SKM-1 (cell line): ENCODE data around the gene PKN1.
"Not testable (repeated sequence)": the region's sequence is repeated elsewhere in the genome, so short reads cannot be mapped to it uniquely, and the experiment has no call there.

Experiments
- DNase-seq: peaks from one replicate; lab custom pipeline; 2025; ENCODE audit not compliant: unreplicated experiment; lab: John Stamatoyannopoulos, UW

Gene PKN1

DNA sequence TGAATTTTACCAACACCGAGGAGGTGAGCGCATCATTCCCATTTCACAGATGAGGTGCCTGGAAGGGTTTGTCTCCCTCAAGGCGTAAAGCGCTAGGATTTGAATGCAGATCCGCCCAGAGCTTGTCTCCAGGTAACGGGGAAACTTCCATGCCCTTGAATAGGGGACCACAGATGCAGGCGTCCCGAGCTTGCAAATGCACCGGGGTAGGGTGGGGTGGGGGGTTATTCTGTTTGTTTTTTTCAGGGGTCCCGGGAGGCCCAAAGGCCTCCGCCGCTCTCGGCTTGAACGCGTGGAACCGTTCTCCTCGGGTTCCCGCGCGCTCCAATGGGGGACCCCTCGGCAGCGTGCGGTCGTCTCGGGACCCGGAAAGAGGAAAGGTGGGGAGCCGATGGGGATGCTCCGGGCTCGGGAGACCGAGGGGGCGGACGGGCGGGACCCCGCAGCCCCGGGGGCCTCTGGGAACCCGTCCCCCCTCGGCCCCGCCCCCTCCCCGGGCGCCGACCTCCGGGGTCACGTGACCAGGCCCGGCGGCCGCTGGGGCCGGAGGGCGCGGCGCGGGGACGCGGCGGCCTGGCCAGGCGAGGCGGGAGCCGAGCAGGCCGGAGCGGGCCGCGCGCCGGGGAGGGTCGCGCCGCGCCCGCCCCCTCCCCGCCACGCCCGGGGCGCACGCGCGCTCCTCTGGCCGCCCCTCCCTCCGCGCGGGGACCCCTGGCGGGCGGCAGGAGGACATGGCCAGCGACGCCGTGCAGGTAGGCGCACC lies at the start of gene PKN1:
Gene PKN1, plus strand, starts transcription at position 516 of the 763 bp plus-strand sequence. Its CDS starts 216 bp downstream, at position 732.
- DNase-seq = peak; percentile 17

GRCh38 chr19:14383661-14384555 lies 49.2 kb upstream of the PKN1 start:
- DNase-seq = peak; percentile 84

GRCh38 chr19:14385492-14385891 lies 47.6 kb upstream of the PKN1 start:
- DNase-seq = no peak

DNA sequence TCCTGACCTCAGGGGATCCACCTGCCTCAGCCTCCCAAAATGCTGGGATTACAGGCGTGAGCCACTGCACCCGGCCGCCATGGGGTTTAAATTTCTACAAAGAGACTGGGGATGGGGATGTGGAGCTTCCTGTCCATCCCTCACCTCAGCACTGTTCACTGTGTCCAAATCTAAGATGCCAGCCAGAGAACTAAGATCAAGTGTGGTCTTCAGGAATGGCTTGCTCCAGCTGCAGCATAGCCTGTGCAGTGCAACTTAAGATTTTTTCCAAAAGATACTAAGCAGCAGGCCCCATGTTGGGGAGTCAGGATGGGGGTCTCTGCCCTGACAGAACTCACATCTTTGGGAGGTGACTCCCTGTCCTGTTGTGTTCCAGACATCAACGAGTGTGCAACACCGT lies 42.6 kb upstream of the PKN1 start:
- no peak for DNase-seq

GRCh38 chr19:14391156-14391821 lies 41.8 kb upstream of the PKN1 start:
- DNase-seq = no peak

DNA sequence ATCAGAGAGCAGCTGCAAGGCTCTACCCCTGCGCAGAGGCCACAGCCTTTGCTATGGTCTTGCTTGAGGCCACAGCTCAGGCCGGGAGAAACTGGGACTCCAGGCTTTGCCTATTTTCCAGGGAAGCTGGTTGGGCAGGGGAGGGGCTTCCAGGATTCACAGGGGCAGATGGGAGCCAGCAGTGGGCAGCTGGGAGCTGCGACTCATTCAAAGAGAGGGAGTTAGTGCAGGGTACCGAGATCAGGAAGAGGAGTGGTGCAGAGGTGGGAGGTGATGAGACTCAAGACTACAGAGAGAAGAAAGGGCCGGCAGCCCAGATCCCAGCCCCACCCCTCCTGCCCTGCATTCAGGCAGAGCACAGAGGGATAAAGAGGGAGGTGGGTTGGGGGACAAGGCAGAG lies 39.8 kb upstream of the PKN1 start:
- DNase-seq = no peak

- DNase-seq = no peak
These were observed 38.9 kb upstream of the PKN1 start for GRCh38 chr19:14394167-14394566.

GRCh38 chr19:14395262-14395661 lies 37.8 kb upstream of the PKN1 start:
- DNase-seq = no peak

- DNase-seq = no peak
These were observed 37.3 kb upstream of the PKN1 start for GRCh38 chr19:14395710-14396336.

DNA sequence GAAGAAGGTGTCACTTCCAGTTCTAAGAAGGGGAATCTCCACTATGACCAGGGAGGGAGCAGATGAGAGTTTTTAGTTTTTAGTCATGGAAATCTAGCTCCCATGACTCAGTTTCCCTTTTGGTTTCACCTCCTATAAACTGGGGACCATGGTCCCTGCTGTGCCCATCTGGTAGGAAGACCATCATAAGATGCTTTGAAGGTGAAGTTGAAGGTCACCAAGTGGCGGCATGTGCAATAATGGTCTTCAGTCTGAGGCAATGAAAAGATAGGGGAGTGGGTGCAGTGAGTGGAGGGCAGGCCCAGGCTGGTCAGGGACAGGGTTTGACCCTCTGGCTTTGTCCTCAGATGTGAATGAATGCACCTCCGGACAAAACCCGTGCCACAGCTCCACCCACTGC lies 36.4 kb upstream of the PKN1 start:
- not testable (repeated sequence) for DNase-seq

- not testable (repeated sequence) for DNase-seq
These were observed 35.9 kb upstream of the PKN1 start for GRCh38 chr19:14397168-14397567.

DNA sequence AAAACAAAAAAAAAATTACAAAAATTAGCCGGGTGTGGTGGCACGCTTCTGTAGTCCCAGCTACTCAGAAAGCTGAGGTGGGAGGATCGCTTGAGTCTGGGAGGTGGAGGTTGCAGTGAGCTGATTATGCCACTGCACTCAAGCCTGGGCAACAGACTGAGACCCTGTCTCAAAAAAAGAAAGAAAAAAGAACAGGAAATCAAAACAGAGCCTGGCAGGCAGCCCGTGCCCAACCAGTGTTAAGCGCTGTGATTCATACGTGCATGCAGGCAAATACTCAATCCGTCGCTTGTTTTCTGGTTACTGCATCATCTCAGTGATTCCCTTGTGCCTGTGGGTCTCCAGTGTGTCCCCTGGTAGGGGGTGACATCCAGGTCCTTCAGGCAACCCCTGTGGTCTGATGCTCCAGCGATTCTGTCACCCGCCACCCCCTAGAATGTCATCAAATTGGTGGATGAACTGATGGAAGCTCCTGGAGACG lies 32.1 kb upstream of the PKN1 start:
- DNase-seq = no peak

DNA sequence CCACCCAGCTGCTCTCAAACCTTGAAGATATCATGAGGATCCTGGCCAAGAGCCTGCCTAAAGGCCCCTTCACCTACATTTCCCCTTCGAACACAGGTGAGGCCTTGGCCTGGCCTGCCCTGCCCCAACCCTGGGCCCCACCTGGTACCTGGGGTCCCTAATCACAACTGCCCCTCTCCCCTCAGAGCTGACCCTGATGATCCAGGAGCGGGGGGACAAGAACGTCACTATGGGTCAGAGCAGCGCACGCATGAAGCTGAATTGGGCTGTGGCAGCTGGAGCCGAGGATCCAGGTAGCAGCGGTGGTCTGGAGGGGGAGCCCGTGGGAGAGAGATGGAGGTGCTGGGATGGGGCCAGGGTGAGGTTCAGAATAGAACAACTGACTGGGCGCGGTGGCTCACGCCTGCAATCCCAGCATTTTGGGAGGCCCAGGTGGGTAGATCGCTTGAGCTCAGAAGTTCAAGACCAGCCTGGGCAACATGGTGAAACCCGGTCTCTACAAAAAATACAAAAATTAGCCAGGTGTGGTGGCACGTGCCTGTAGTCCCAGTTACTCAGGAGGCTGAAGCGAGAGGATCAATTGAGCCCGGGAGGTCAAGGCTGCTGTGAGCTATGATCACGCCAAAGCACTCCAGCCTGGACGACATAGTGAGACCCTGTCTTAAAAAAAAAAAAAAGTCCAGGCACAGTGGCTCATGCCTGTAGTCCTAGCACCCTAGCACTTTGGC lies 31.5 kb upstream of the PKN1 start:
- no peak for DNase-seq

DNA sequence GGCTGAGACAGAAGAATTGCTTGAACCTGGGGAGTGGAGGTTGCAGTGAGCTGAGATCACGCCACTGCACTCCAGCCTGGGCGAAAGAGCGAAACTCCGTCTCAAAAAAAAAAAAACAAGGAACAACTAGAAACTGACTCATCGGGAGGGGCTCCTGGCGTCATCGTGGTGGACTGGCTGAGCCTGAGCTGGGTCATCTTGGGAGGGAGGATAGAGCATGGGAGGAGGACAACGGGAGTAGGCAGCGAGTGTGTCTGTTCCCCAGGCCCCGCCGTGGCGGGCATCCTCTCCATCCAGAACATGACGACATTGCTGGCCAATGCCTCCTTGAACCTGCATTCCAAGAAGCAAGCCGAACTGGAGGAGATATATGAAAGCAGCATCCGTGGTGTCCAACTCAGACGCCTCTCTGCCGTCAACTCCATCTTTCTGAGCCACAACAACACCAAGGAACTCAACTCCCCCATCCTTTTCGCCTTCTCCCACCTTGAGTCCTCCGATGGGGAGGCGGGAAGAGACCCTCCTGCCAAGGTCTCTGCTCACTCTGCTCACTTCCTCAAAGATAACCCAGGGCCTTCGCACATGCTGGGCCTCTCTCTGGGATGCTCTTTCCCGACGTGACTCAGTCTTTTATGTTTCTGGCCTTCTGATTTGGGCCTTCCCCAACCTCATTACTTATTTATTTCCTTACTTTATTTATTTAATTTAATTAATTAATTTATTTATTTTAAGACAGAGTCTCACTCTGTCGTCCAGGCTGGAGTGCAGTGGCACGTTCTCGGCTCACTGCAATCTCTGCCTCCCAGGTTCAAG lies 30.6 kb upstream of the PKN1 start:
- DNase-seq = no peak

DNA sequence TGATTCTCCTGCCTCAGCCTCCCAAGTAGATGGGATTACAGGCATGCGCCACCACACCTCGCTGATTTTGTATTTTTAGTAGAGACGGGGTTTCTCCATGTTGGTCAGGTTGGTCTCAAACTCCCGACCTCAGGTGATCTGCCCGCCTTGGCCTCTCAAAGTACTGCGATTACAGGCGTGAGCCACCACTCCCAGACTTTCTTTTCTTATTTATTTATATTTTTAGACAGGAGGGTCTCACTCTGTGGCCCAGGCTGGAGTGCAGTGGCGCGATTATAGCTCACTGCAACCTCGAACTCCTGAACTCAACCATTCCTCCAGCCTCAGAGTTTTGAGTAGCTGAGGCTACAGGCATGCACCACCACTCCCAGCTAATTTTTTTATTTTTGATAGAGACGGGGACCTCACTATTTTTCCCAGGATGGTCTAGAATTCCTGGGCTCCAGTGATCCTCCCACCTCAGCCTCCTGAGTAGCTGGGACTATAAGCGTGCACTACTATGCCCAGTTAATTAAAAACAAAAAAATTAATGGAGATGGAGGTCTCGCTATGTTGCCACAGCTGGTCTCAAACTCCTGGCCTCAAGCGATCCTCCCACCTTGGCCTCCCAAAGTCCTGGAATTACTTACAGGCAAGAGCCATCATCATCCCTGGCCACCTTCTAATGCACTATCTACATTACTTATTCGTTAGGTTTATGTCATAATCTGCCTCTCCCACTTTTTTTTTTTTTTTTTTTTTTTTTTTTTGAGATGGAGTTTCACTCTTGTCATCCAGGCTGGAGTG lies 29.8 kb upstream of the PKN1 start:
- DNase-seq = not testable (repeated sequence)

DNA sequence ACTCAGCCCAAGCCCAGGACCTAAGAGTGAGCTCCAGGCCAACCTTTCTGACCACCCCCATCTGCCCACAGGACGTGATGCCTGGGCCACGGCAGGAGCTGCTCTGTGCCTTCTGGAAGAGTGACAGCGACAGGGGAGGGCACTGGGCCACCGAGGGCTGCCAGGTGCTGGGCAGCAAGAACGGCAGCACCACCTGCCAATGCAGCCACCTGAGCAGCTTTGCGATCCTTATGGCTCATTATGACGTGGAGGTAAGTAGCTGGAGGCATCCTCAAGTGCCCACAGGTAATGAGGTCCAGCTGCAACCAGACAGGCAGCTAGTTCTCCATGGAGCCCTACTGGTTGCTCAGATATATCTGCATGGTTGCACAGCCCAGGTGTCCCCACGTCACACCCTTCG lies 28.8 kb upstream of the PKN1 start:
- DNase-seq = no peak

- no peak for DNase-seq
These were observed 27.7 kb upstream of the PKN1 start for GRCh38 chr19:14405380-14405757.

DNA sequence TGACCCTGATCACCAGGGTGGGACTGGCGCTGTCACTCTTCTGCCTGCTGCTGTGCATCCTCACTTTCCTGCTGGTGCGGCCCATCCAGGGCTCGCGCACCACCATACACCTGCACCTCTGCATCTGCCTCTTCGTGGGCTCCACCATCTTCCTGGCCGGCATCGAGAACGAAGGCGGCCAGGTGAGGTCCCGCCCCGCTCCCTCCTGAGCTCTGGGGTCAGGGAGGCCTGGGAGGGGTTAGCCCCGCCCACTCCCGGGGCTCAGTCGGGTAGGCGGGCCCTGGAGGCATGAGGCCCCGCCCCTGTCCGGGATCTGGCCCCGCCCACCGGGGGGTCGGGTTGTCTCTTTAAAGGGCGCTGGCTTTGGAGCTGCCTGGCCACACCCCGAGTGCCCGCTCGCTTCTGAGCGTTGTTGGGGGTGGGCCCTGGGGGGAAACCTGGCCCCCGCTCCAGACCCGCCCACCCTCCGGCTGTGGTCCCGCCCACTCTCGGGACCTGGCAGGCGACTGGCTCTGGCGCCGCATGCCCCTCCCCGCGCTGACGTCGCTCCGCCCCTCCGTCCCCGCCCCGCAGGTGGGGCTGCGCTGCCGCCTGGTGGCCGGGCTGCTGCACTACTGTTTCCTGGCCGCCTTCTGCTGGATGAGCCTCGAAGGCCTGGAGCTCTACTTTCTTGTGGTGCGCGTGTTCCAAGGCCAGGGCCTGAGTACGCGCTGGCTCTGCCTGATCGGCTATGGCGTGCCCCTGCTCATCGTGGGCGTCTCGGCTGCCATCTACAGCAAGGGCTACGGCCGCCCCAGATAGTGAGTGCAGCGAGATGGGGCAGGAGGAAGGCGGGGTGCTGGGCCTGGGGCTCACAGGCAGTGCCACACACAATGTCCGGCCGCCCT lies 27.1 kb upstream of the PKN1 start:
- peak; percentile 52 for DNase-seq
